Suppressor macrophage treated with lipopolysaccharide for 4 hours (primary cell): ENCODE data around the gene TMED9.
A peak's percentile ranks its signal among the peaks of the same experiment; 100 is the strongest.
"Not testable (repeated sequence)": the region's sequence is repeated elsewhere in the genome, so short reads cannot be mapped to it uniquely, and the experiment has no call there.

Source experiments
- DNase-seq: peaks from one replicate; pipeline ENCODE4 v3.0.0-alpha.2; 2020

Gene TMED9

GRCh38 chr5:177607452-177608192 is 15.6 kb downstream of the TMED9 start:
- peak; percentile 74 for DNase-seq

- no peak for DNase-seq
Measured at GRCh38 chr5:177608243-177609075, 16.5 kb downstream of the TMED9 start.

GRCh38 chr5:177609076-177610059 is 17.4 kb downstream of the TMED9 start:
- DNase-seq: no peak

GRCh38 chr5:177610131-177610769 is 18.2 kb downstream of the TMED9 start:
- no peak for DNase-seq

GRCh38 chr5:177610770-177611445 is 18.9 kb downstream of the TMED9 start:
- no peak for DNase-seq

GRCh38 chr5:177611446-177612214 is 19.6 kb downstream of the TMED9 start:
- no peak for DNase-seq

- DNase-seq: no peak
Measured at GRCh38 chr5:177612215-177612673, 20.2 kb downstream of the TMED9 start.

- no peak for DNase-seq
Measured at GRCh38 chr5:177620560-177620959, 28.6 kb downstream of the TMED9 start.

GRCh38 chr5:177624172-177624571 is 32.2 kb downstream of the TMED9 start:
- not testable (repeated sequence) for DNase-seq

- DNase-seq: not testable (repeated sequence)
Measured at GRCh38 chr5:177630186-177630585, 38.2 kb downstream of the TMED9 start.

GRCh38 chr5:177634912-177635311 is 42.9 kb downstream of the TMED9 start:
- DNase-seq: not testable (repeated sequence)

GRCh38 chr5:177645462-177645861 is 53.5 kb downstream of the TMED9 start:
- not testable (repeated sequence) for DNase-seq
